ENCODE results near the gene CUL7.

The CUL7 gene

DNA sequence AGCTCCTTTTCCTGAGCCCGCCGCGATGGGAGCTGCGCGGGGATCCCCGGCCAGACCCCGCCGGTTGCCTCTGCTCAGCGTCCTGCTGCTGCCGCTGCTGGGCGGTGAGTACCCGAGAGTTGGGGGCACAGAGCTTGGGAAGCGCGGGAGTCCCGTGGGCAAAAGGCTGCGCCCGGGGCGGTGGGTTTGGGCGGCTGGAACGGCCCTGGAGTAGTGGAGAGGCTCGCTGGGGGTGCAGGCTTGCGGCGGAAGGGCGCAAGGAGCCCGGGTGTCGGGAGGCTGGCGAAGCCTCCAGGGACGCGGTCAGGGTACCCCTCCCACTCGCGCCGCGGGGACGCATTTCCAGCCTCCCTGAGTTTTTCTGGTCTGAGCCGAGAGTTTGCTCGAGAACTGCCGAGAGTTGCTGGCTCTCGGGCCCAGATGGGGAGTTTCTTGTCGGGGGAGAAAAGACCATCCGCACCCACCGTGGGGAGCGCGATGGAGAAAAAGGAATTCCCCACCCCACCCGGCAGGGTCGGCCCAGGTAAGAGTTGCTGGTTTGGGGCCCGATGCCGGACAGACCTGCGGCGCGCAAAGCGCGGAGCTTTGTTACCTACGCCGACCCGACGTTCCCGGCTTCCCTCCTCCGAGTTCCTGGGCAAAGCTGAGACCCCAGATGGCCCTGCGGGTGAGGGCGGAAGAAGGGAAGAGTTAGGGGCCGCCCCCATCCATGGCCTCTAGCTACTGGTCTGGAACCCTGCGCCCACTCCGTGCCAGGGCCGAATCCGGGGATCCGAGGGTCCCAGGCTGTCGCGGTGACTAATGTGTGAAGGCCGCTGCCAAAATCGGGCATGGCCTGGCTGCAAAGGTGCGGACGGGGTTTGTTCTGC is 23.0 kb upstream of the CUL7 start:
- no peak for DNase-seq

DNA sequence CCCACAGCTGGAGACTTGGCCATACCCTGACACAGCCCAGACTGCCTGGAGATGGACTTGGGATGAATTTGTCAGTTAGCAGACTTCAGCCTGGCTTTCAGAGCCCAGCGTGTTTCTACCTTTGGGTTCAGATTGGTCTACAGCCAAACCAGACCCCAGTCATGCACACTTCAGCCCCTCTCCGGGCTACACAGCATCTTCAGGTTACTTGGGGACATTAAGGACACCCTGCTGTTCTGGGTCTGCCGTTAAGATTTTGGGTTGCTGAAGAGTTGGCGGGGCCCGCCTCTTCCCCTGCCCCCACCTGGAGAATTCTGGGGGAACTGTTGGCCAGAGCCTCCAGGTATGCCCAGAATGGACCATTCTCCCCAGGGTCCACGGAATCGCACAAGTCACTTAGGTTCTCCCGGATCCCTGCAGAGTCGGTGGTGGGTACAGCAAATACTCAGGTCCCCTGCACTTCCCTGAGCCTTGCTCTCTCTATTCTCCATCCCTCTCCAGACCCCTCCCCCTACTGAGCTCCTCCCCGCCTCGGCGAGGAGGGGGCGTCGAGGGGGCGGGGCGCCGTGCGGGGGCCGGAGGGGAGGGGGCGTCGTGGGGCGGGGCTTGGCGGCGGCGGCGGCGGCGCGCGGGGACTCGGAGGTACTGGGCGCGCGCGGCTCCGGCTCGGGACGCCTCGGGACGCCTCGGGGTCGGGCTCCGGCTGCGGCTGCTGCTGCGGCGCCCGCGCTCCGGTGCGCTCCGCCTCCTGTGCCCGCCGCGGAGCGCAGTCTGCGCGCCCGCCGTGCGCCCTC is 22.2 kb upstream of the CUL7 start, which contains the start of gene PTK7:
PTK7 (plus strand) TSS at position 645 of the 794 bp plus-strand sequence. CDS start 175 bp downstream, outside the sequence.
- DNase-seq: peak; percentile 31

DNA sequence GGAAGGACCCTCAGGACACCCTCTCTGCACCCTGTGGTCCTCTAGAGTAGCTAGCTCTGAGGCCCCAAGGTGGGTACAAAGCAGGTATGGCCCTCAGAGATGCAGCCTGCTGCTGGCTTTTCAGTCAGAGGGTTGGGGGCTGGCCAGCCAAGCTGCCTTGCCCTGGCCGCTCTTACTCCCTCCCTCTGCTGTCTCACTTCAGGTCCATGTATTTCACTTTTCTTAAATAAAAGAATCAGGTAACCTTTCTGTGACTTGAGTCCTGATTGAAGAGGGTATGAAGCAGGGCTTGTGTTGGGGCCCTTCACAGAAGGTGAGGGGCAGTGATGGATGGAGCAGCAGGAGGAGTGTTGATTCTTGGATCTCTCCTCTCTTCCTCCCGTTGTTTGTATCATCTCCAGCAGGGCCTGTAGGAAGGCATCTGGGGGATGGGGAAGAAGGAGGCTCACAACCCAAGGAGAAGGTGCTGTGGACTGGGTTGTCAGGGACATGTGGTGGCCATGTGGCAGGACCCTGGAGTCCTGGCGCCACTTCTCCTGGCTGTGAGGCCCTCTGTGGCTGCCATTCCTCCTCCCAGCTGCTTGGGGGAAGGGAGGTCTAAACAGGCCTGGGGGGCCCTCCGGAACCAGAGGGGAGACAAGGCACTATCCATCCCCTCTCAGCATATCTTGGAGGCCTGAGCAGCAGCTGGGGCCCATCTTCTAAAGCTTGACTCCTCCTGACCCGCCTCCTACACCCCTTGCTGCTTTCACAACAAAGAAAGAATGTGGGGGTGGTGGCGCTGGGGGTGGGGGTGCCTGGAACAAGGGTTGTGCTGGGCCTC is 21.4 kb upstream of the CUL7 start:
- no peak for DNase-seq

DNA sequence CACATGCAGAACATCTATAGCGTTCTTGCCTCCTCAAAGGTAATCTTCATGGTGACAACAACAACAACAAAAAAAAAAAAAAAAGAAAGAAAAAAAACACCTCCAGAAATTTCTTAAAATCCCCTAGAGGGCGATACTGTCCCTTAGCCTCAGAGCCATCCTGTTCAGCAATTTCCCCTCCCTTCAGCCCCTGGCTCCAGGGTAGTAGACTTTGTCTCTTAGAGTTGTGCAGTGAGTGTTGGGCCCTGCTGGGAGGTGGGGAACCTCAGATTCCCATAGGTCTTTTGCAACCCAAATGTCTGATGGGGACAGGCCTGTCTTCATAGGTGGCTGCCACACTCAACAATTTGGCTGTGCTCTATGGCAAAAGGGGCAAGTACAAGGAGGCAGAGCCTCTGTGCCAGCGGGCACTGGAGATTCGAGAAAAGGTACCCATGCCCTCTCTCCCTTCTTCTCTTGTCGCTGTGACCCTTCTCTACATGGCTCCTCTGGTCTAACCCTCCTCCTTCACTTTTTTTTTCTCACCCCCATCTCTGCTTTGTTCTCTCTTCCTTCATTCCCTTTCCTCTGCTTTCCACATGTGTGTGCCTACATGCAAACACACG is 16.5 kb upstream of the CUL7 start:
- DNase-seq: no peak

DNA sequence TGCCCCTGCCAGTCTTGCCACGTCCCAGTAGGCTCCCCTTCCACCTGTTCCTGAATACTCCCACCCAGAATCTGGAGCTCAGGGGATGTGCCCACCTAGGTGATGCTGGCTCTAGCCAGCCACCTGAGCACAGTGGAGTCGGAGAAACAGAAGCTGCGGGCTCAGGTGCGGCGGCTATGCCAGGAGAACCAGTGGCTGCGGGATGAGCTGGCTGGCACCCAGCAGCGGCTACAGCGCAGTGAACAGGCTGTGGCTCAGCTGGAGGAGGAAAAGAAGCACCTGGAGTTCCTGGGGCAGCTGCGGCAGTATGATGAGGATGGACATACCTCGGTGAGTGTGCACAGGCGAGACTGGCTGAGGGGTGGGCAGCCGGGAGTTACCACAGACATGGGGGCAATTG is 9.2 kb upstream of the CUL7 start:
- no peak for DNase-seq

DNA sequence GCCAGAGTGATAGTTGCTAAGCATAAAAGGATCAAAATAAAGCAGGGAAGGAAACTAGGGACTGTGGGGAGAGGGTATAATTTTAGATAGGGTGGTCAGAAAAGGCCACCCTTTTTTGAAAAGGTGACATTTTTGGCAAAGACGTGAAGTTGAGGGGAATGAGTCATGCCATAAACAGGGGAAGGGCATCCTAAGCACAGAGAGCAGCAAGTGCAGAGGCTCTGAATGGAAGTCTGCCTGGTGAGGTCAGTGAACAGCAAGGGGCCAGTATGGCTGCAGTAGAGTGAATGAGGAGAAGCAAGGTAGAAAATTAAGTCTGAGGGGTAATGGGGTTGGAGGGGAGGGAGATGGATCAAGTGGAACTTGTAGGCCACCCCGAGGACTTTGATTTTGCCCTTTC is 8.2 kb upstream of the CUL7 start:
- no peak for DNase-seq

DNA sequence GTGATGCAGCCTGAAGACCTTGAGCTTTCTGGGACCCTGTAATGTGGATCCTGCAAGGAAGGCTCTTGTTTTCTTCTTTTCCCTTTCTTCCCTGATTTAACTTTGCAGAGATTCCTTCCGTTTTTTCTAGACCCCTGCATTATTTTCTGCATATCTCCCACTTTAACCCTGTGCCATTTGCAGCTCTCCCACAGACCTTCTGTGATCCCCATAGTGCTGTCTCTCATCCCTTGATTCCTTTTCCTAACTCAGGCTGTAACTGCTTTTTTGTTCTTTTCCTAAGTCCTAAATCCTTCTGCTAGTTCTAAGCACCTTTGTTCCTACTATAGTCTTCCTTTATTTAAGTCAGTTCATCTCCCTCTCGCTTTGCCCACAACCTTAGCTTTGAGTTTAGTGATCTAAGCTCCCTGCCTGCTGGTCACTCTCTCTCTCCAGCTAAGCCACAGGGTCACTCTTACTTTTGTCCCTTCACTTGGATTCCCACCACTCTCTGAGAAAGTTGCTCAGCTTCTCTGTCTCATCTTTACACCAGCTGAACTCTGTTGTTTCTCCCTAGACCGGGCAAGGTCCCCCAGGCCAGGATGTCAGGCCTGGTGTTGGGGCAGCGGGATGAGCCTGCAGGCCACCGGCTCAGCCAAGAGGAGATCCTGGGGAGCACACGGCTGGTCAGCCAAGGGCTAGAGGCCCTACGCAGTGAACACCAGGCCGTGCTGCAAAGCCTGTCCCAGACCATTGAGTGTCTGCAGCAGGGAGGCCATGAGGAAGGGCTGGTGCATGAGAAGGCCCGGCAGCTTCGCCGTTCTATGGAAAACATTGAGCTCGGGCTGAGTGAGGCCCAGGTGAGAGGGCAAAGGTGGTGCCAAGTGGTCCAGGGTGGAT is 7.3 kb upstream of the CUL7 start:
- no peak for DNase-seq

DNA sequence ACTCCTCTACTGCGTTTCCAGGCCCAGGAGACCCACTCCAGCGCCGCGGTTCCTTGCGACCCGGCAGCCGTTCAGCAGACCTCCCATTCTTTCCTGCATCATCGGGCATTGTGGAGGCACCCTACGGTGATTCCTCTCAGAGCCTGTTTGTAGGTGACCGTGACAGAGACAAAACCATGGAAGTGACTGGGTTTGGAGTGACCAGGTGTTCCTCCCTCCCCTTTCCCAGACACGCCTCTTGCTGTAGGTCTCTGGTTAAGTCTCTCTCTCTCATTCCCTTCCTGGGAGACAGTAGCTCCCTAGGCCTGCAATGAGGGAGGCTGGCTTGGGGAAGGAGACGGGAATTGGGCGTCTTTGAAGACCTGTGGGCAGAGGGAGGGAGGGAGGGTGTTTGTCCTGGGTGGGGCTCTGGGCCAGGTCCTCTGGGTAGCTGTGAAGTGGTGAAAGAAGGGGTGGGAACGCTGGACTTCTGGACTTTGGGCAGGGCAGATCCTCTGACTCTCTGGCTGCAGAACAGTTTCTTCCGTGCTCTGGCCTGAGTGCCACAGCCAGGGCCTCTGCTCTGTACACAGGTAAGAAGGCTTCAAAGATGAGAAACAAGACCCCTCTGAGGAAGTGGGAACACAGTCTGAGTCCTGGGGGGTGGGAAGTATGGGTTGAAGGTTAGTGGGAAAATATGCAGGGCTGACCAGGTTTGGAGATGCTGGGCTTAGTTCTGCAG is 6.5 kb upstream of the CUL7 start:
- no peak for DNase-seq

DNA sequence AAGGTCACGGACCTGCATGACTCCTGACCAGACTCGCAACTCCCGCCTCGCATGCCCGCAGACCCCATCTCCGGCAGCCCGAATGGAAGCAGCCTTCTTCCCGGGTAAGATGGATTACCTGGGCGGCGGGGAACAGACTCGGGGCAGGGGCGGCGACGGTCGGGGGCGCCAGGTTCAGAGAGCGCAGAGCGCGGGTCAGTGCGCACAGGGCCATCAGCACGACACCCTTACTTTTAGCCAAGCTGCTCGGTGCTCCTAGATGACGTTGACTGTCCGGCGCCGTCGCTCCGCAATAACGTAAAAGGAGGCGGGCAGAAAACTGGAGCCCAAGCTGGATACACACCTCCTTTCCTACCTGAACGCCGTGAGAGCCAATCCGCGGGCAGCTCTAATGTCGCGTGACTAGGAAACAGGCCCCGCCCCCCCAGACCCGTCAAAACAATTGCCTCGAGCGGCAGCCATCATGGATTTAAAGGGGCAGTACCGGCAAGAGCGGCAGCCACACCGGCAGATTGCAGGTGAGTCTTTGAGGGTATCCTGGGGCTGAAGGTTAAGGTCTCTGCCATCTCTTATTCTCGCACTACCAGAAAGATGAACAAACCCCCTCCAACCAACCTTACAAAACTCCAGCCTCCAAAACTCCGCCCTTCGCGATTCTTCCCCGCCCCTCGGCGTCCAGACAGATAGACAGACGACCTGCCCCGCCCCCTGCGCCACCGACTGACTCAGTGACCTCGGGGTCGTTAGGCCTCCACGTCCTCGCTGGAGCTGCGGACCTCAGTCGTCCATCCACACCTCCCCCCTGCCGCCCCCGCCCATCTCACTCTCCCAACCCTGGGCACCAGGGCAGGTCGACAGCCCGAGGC is 5.8 kb upstream of the CUL7 start, which contains the start of the genes KLC4 and MRPL2:
KLC4 (plus strand) TSS at position 464 of the 866 bp plus-strand sequence. CDS start 1,705 bp downstream, outside the sequence.
MRPL2 (minus strand) TSS at position 267 of the 866 bp plus-strand sequence; CDS start at position 214, 53 bp downstream.
- DNase-seq: peak; percentile 98

DNA sequence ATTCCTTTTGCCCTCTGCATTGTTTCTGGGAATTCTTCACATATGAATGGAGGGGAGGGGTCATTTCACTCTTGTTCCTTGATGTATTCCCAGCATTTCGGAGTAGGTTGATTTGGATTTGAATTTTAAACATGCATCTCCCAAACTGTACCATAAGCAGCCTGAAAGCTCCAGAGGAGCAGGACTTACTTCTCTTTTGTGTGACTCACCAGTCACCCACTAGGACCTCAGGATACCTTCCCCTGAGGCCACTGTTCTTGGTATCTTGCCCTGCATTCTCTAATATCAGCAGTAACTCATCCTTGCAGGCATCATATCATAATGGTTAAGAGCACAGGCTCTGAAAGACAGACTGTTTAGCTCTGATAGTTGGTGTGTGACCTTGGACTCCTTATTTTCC is 4.9 kb upstream of the CUL7 start:
- no peak for DNase-seq

DNA sequence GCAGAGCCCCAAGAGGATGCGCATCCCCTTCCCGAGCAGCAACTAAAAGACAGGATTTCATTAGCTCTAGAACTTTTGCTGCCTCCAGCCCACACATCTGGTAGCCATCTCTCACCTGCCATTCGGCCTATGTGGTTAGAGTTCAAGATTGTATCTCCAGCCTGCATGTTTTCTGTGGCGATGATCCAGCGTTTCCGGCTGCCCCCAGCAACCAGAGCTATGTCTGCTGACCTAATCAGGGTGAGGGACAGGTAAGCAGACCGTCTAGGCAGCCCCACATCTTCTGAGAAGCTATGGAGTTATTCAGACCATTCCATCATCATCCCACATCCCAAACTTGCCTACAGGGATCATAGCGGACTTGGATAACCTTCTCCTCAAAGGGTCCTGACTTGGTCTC is 2.3 kb upstream of the CUL7 start:
- no peak for DNase-seq

DNA sequence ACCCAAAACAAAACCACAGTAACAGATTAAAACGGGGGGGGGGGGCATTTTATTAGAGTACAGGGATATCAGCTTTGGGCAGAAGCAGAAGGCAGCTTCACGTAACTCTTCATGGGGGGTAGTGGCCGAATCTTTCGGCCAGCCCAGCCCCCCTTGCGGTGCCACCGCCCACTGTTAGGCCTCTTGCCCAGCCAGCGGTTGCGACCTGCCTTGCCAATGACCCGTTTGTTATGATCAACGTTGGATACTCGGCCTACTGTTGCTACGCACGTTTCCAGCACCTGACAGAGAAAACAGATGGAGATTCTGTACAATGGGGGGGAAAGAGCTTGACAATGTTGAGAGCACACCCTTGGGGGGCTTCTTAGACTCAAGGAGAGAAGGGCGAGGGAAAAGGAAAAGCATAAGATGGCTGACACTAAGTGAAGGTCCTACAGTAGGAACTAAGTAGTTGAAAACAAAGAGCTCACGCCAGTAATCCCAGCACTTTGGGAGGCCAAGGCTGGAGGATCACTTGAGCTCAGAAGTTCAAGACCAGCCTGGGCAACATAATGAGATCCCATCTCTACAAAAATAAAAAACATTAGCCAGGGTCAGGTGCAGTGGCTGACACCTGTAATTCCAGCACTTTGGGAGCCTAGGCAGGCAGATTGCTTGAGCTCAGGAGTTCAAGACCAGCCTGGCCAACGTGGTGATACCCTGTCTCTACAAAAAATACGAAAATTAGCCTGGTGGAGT is 724 bp upstream of the CUL7 start:
- no peak for DNase-seq

DNA sequence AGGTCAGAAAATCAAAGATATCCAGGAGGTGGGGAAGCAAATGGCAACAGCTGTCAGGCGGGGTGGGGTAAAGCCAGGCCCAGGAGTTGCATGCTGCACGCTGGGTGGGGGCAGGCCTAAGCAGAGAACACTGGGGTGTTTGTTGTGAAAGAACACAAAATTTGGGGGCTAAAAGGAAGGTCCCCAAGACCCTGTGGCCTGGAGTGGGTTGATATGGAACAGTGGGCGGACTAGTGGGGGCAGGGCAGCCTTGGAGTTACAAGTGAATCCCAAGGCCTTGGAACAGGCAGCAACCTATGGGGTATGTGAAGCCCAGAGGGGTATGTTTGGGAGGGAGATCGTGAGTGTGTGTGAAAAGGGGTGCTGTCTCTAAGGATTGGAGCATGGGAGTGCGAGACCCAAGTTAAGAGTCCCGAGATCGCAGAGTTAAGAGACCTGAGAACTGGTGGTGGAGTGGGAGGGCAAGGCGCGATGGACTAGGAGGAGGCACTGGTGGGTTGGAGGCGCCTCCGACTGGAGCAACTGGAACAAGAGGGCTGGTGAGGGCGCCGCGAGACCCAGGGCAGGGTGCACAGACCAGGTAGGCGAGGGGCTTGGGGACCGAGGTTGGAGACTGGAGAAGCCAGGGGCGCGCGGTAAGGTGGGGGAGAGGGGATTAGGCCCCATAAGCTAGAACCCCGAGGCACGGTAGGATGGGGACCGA is 658 bp downstream of the CUL7 start:
- DNase-seq: no peak

DNA sequence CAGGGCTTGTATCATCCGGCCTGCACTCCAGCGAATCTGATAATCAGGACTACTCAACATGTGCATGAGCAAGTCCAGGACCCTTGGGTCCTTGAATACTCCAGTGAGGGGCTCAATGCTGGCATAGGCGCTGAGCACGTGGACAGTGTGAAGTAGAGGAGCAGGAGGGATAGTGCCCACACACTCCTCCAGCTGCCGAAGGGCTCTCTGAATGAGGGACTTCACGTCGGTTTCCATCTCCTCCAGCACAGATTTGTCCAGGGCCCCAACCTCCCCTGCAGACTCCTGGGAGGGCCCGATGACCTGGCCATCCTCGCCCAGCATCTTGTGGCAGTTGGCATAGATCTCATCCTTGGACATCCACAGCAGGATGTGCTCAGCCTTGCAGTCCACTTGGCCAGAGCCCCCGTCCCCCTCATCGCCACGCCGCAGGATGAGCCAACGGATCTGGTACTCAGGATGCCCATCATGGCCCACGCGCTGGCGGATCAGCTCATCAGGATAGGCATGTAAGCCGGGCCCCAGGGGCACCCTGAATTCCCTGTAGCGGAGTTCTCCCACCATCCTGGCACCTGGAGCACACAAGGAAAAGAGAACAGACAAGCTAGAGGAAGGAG is 1.3 kb downstream of the CUL7 start:
- DNase-seq: no peak

DNA sequence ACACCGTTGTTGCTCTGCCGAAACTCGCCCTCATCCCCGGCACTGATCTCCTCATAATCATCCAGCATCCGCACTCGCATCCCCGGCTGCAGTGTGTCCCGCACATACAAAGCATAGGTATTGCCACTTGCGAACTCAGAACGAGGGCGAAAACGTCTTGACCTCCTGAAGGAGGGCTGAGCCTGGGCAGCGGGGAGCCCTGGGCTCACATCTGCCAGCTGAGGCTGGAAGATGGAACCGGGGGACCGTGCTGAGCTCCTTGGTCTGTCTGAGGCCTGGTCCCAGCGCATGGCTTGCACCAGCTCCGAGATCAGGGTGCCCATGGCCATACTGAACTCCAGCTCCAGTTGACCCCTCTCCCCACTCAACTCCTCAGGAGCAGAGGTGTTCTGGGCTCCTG is 2.7 kb downstream of the CUL7 start:
- DNase-seq: no peak

DNA sequence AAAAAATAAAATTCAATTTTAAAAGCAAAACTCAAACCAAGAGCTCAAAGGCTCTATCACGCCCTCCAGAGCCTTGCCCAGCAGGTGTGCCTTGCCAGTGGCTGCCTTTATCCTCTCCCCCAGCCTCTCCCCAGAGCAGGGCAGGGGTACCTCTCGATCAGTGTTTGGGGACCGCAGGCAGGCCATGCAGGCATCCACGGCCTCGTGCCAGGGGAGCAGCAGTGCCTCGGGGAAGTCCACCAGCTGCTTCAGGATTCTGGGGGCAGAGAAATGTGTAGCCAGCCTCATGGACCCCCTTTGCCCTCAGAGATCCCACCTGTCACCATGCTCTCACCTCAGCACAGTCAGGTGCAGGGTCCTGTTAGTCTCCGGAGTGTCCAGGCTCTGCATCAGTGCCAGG is 5.7 kb downstream of the CUL7 start:
- DNase-seq: no peak

DNA sequence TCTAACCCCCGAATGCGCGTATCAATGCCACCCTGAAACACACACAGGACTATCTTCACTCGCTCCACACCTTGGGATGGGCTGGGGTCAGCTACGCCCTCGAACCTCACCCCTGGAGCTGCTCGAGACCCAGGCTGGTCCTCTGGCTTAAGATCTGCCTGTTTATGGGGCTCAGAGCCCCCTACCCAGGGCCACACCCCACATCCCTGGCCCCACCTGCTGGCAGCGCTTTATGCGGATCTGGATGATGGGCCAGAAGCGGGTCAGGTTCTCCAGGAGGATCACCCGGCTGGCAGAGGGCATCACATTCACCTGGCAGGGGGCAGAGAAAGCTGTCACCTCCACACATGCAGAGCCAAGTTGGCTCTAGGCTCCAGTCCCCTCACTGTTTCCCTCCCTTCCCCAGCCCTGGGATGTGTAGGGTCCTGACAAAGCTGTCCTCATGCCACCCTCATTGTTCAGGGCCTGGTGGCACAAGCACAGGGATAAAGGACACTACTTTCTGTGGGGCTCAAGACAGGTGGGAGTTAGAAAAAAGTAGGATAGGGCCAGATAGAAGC is 8.2 kb downstream of the CUL7 start:
- no peak for DNase-seq

DNA sequence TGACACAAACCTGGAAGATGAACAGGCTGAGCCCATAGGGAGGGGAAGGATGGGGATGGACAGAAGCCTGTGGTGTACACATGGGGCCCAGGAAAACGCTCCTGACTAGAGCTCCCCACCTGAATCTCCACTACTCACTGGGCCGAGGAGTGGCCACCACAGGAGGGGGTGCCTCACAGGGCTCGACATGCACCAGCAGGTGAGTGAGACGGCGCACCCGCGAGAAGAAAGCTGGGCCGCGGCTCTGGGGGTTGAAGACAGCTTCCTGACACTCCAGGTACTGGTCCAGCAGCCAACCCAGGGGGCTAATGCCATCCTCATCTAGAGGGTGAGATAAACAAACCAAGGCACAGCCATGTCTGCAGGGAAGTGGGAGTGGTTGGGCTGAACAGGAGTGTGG is 10.3 kb downstream of the CUL7 start:
- no peak for DNase-seq

All from stimulated activated CD4-positive, alpha-beta T cell treated with anti-CD3 and anti-CD28 coated beads, Interleukin-1b, Interleukin-23, amount 100 ng/mL, for 48 hours (primary cell).